Psoas muscle (tissue), 8 donors: Measurements from ENCODE around the gene POLR2L. TPM values are rescaled to one million over a fixed set of nuclear protein-coding genes. Genes with fewer than 3 reads are reported as not detected.

ENCODE experiments used
- ATAC-seq, 4 donors: fragments of 200-7000 bp; cut with Tn5 transposase; one replicate each; pipeline ENCODE4 v1.9.1; 2020; ENCODE audit warnings: moderate library complexity in 3 of 4, mild to moderate bottlenecking in 2 of 4
- DNase-seq, 2 donors: peaks; one replicate each; pipeline ENCODE4 v3.0.0-alpha.2; 2020
- H3K27ac ChIP-seq: fragments of 200-600 bp; one replicate; pipeline ENCODE4 v1.8.0; 2022
- H3K27me3 ChIP-seq, 3 donors: fragments of 200-600 bp in 1 of 3; one replicate each; pipeline versions ENCODE4 v1.6.1 to v1.8.0; 2013 to 2022; ENCODE audit warnings: low read length in 2 of 3, mild to moderate bottlenecking in 2 of 3, moderate library complexity in 1 of 3; ENCODE audit not compliant: insufficient read depth in 3 of 3
- H3K36me3 ChIP-seq, 2 donors: fragments of 200-600 bp in 1 of 2; one replicate each; pipeline versions ENCODE4 v1.6.1 to v1.8.0; 2013 to 2022; ENCODE audit warnings: low read depth in 1 of 2, mild to moderate bottlenecking in 1 of 2, moderate library complexity in 1 of 2; ENCODE audit not compliant: insufficient read depth in 1 of 2
- H3K4me1 ChIP-seq: fragments of 200-600 bp; one replicate; pipeline ENCODE4 v1.8.0; 2022
- H3K4me3 ChIP-seq: fragments of 200-600 bp; one replicate; pipeline ENCODE4 v1.8.0; 2022; ENCODE audit warnings: mild to moderate bottlenecking
- H3K9me3 ChIP-seq: fragments of 200-600 bp; one replicate; pipeline ENCODE4 v1.8.0; 2022
- CTCF ChIP-seq: fragments of 200-600 bp; IDR thresholded peaks from one replicate; pipeline ENCODE4 v1.8.0; 2022; ENCODE audit warnings: antibody characterized with exemption
- WGBS, 3 donors: extraction: QIAGEN DNeasy Blood & Tissue Kit; methylation state at CpG; one replicate each; pipeline versions ENCODE4 v1.1.6 to v1.1.7; 2013; 5-methylcytosine and 5-hydroxymethylcytosine counted together
- intact Hi-C, 2 donors: fragments of 100-400 bp; cut with DNase I; formaldehyde crosslinking; loops; one replicate each; pipeline versions ENCODE4 v1.11.0 to v1.14.2; 2022
- polyA plus RNA-seq, 3 donors: library from polyadenylated mRNA; stranded (reverse); fragments of 200-250 nt; gene quantifications; one replicate each; pipeline ENCODE4 v1.2.3, GENCODE V29; 2013
- total RNA-seq, 4 donors: library from RNA; stranded (reverse); fragmentation: NEBNext Ultra II Directional in 2 of 4; extraction: Animal tissue kit (Norgen Biotek cat#: 25700) in 2 of 4; gene quantifications; one replicate each; pipeline versions ENCODE4 v1.2.1 to v1.2.4, GENCODE V29; 2021 to 2023
- donor health status: healthy with polysubstance abuse.
- donor health status: DM: no; HTN: no; CAD: no; lungs with moderate emphysema.
- donor health status: Bipolar disorder and iron deficiency.
- donor health status: healthy.
- donor health status: DM: yes; HTN: yes; CAD: no.
- donor health status: DM: no; HTN: no; CAD: no.
- donor health status: DM: no; HTN: no; CAD: no.
- donor health status: DM: yes; HTN: yes; CAD: no.

Gene POLR2L
- total and polyA plus RNA-seq, 7 donors, result 113 to 205 (median 176) TPM

GRCh38 chr11:843086-843734 is 881 bp upstream of the POLR2L start:
- DNase-seq, result no peak
- no peak for TF ChIP-seq CTCF
- Histone ChIP-seq H3K36me3 (peaks cover 3 to 30% of the 10 kb centered on the region in 2 donors), H3K4me3 (peak overlapping the region; percentile 93), H3K9me3 (no peaks in the 10 kb centered on the region), H3K4me1 (peaks cover 41% of the 10 kb centered on the region), H3K27ac (peak overlapping the region; percentile 94), H3K27me3 (peaks cover 0 to 4% (median 0%) of the 10 kb centered on the region in 3 donors)
- peak in 3 of 4 donors; percentile 2 to 6 (median 3) for ATAC-seq
- intact Hi-C loops, result no loop called here
- WGBS, 3 donors, result 1 to 2% (median 2%) methylated on average over 20 to 53 of the region's 53 CpGs

- TF ChIP-seq CTCF, result no peak
- peaks cover 3 to 42% of the 10 kb centered on the region in 2 donors for H3K36me3 ChIP-seq
- WGBS, 3 donors, result 0% methylated on average over 20 to 27 of the region's 27 CpGs
- DNase-seq, result no peak
- H3K9me3 ChIP-seq, result no peaks in the 10 kb centered on the region
- H3K27me3 ChIP-seq, result no peaks in the 10 kb centered on the region
- intact Hi-C loops, result no loop called here
- H3K27ac ChIP-seq, result peak overlapping the region; percentile 94
- peaks cover 41% of the 10 kb centered on the region for H3K4me1 ChIP-seq
- ATAC-seq, result peak; percentile 13 to 35 (median 26)
- peak overlapping the region; percentile 93 for H3K4me3 ChIP-seq
These were observed 354 bp downstream of the POLR2L start for GRCh38 chr11:841981-842369.

GRCh38 chr11:839875-840617 is 2.3 kb downstream of the POLR2L start:
- H3K27ac ChIP-seq, result peak overlapping the region; percentile 2
- no peaks in the 10 kb centered on the region for H3K9me3 ChIP-seq
- H3K27me3 ChIP-seq, result no peaks in the 10 kb centered on the region
- H3K36me3 ChIP-seq, result peaks cover 3 to 55% of the 10 kb centered on the region in 2 donors
- WGBS, 3 donors, result 61 to 76% (median 67%) methylated on average over 24 to 25 of the region's 25 CpGs
- DNase-seq (no peak), ATAC-seq (no peak)
- peaks cover 48% of the 10 kb centered on the region for H3K4me1 ChIP-seq
- H3K4me3 ChIP-seq, result peak overlapping the region; percentile 93
- intact Hi-C loops, result no loop called here
- no peak for TF ChIP-seq CTCF

GRCh38 chr11:839280-839623 is 3.1 kb downstream of the POLR2L start:
- H3K9me3 ChIP-seq, result no peaks in the 10 kb centered on the region

More at GRCh38 chr11:839280-839623, 3.1 kb downstream of the POLR2L start:
- Histone ChIP-seq H3K27me3 (no peaks in the 10 kb centered on the region), H3K36me3 (peaks cover 3 to 55% of the 10 kb centered on the region in 2 donors), H3K4me3 (no peak overlapping the region), H3K4me1 (peaks cover 48% of the 10 kb centered on the region), H3K27ac (no peak overlapping the region)
- 76 to 88% (median 76%) methylated on average over 5 of the region's 5 CpGs for WGBS, 3 donors
- DNase-seq (no peak), ATAC-seq (no peak)
- intact Hi-C loops, result no loop called here
- TF ChIP-seq CTCF, result no peak
